Gastrocnemius medialis (tissue), 4 donors: Measurements from ENCODE around the gene PTH2. TPM values are rescaled to one million over a fixed set of nuclear protein-coding genes. Genes with fewer than 3 reads are reported as not detected.

Source experiments
- ATAC-seq, 2 donors: fragments of 150-250 bp; one replicate each; pipeline ENCODE4 v1.9.1; 2016
- DNase-seq, 2 donors: peaks; one replicate each; pipeline ENCODE4 v3.0.0-alpha.2; 2019
- H3K27ac ChIP-seq, 4 donors: fragments of 200-600 bp; sonication (generic); 1 replicate in 1 of 4; 2 replicates in 3 of 4; pipeline ENCODE4 v1.5.1; 2016 to 2018; ENCODE audit warnings: mild to moderate bottlenecking in 2 of 4, moderate library complexity in 1 of 4
- H3K27me3 ChIP-seq, 3 donors: fragments of 200-600 bp; sonication (generic) in 2 of 3; 1 replicate in 1 of 3; 2 replicates in 2 of 3; pipeline versions ENCODE4 v1.5.1 to v1.6.0; 2016 to 2019; ENCODE audit warnings: mild to moderate bottlenecking in 1 of 3, moderate library complexity in 1 of 3
- H3K36me3 ChIP-seq, 2 donors: fragments of 200-600 bp; sonication (generic) in 1 of 2; one replicate each; pipeline ENCODE4 v1.5.1; 2017 to 2018
- H3K4me1 ChIP-seq, 2 donors: fragments of 200-600 bp; sonication (generic) in 1 of 2; one replicate each; pipeline ENCODE4 v1.5.1; 2016 to 2017; ENCODE audit warnings: mild to moderate bottlenecking in 2 of 2
- H3K4me3 ChIP-seq, 4 donors: fragments of 200-600 bp; sonication (generic) in 3 of 4; 1 replicate in 1 of 4; 2 replicates in 3 of 4; pipeline ENCODE4 v1.5.1; 2016 to 2019; ENCODE audit warnings: mild to moderate bottlenecking in 2 of 4
- H3K9me3 ChIP-seq, 3 donors: fragments of 200-600 bp; sonication (generic) in 2 of 3; 1 replicate in 1 of 3; 2 replicates in 2 of 3; pipeline ENCODE4 v1.5.1; 2016 to 2019
- CTCF ChIP-seq, 5 experiments: fragments of 450-650 bp in 3 of 5; fragments of 200-600 bp in 2 of 5; sonication (generic) in 2 of 5; IDR thresholded peaks in 4 of 5; conservative IDR thresholded peaks in 1 of 5; 1 replicate in 4 of 5; 2 replicates in 1 of 5; pipeline ENCODE4 v1.5.1; 2016 to 2019; ENCODE audit warnings: antibody characterized with exemption in 5 of 5, mild to moderate bottlenecking in 3 of 5, moderate library complexity in 3 of 5
- POLR2A ChIP-seq, 2 donors: fragments of 450-650 bp; IDR thresholded peaks; one replicate each; pipeline ENCODE4 v1.6.1; 2017; ENCODE audit warnings: antibody characterized with exemption in 2 of 2, mild to moderate bottlenecking in 2 of 2, moderate library complexity in 2 of 2
- in situ Hi-C, 4 donors: fragments of 200-750 bp; cut with MboI; loops; one replicate each; pipeline versions ENCODE4 v1.15.0 to v1.8.0; 2017; ENCODE audit warnings: low sequenced_read_pairs in 4 of 4
- intact Hi-C: fragments of 100-400 bp; cut with DNase I; formaldehyde crosslinking; loops from one replicate; pipeline ENCODE4 v1.15.1; 2023; ENCODE audit warnings: low total_unique reads
- total RNA-seq, 4 donors: library from RNA; depleted of rRNA; stranded (reverse); fragments of >200 nt; gene quantifications; one replicate each; pipeline versions ENCODE4 v1.1.0 to v1.2.3, GENCODE V29; 2016

PTH2 gene
- total RNA-seq, 4 donors from 2014 or later = not detected

- peak overlapping the region in 3 of 4 donors; percentile 1 to 37 (median 7) for H3K4me3 ChIP-seq
- no peaks in the 10 kb centered on the region for H3K36me3 ChIP-seq
- TF ChIP-seq CTCF (IDR thresholded peaks at IDR 0.05 in 4 of 5, conservative IDR thresholded peaks at IDR 0.05 in 1 of 5) (no peak), POLR2A (IDR thresholded peaks at IDR 0.05) (no peak)
- H3K4me1 ChIP-seq = no peaks in the 10 kb centered on the region
- in situ Hi-C loops = loop anchor here (5.0 to 10.0 kb wide), 4 partner anchors 46 to 216 kb away; partner anchors contain the start of gene KASH5 (in 1 of the 4)
- intact Hi-C loops = no loop called here
- DNase-seq (no peak), ATAC-seq (no peak)
- no peak overlapping the region for H3K27ac ChIP-seq
- no peaks in the 10 kb centered on the region for H3K9me3 ChIP-seq
- peaks cover 54 to 65% (median 65%) of the 10 kb centered on the region in 3 donors for H3K27me3 ChIP-seq
Measured at GRCh38 chr19:49440439-49441209, 17.4 kb upstream of the PTH2 start.

GRCh38 chr19:49439836-49440235, 16.6 kb upstream of the PTH2 start:
- ATAC-seq = no peak
- in situ Hi-C loops (loop anchor here (5.0 to 10.0 kb wide), 4 partner anchors 45 to 215 kb away; partner anchors contain the start of gene KASH5 (in 1 of the 4)), intact Hi-C loops (no loop called here)
- no peak overlapping the region for H3K27ac ChIP-seq
- DNase-seq = no peak
- no peaks in the 10 kb centered on the region for H3K36me3 ChIP-seq
- H3K4me1 ChIP-seq = no peaks in the 10 kb centered on the region
- TF ChIP-seq CTCF (IDR thresholded peaks at IDR 0.05 in 4 of 5, conservative IDR thresholded peaks at IDR 0.05 in 1 of 5) = no peak
- no peak for TF ChIP-seq POLR2A (IDR thresholded peaks at IDR 0.05)
- H3K4me3 ChIP-seq = peak overlapping the region in 1 of 4 donors; percentile 37
- peaks cover 62 to 72% (median 72%) of the 10 kb centered on the region in 3 donors for H3K27me3 ChIP-seq
- H3K9me3 ChIP-seq = no peaks in the 10 kb centered on the region

GRCh38 chr19:49438261-49438660, 15.0 kb upstream of the PTH2 start:
- H3K9me3 ChIP-seq = no peaks in the 10 kb centered on the region
- no peak overlapping the region for H3K27ac ChIP-seq
- TF ChIP-seq CTCF (IDR thresholded peaks at IDR 0.05 in 4 of 5, conservative IDR thresholded peaks at IDR 0.05 in 1 of 5) = no peak
- TF ChIP-seq POLR2A (IDR thresholded peaks at IDR 0.05) = no peak
- DNase-seq = no peak
- in situ Hi-C loops = no loop called here
- no peaks in the 10 kb centered on the region for H3K36me3 ChIP-seq
- H3K4me3 ChIP-seq = no peak overlapping the region
- no peaks in the 10 kb centered on the region for H3K4me1 ChIP-seq
- intact Hi-C loops = no loop called here
- H3K27me3 ChIP-seq = peaks cover 75 to 88% (median 88%) of the 10 kb centered on the region in 3 donors
- no peak for ATAC-seq

- H3K27me3 ChIP-seq = peaks cover 82 to 96% (median 91%) of the 10 kb centered on the region in 3 donors
- ATAC-seq = no peak
- intact Hi-C loops (no loop called here), in situ Hi-C loops (no loop called here)
- H3K4me1 ChIP-seq = no peaks in the 10 kb centered on the region
- DNase-seq = no peak
- H3K4me3 ChIP-seq = no peak overlapping the region
- no peak overlapping the region for H3K27ac ChIP-seq
- no peak for TF ChIP-seq CTCF (IDR thresholded peaks at IDR 0.05 in 4 of 5, conservative IDR thresholded peaks at IDR 0.05 in 1 of 5)
- no peak for TF ChIP-seq POLR2A (IDR thresholded peaks at IDR 0.05)
- no peaks in the 10 kb centered on the region for H3K9me3 ChIP-seq
- no peaks in the 10 kb centered on the region for H3K36me3 ChIP-seq
Measured at GRCh38 chr19:49437231-49437630, 14.0 kb upstream of the PTH2 start.
